ENCODE measurements around the gene CRYM.

DNA sequence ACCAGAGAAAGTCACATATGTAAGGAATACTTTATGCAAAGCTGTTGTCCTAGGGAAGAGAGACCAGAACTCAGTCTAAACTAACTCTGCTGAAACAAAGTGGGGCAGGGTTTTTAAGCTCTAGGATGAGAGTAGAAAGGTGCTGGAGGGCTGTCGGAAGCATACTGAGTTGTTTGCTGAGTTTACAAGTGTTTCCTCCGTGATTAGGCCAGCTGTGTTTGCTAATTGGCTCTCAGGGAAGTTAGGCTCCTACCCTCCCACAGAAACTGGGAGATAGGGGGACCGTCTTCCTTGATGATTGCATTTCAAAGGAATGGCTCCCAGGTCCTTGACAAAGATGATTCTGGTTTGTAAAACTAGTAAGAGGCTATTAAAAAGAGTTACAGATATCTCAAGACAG, 24.4 kb upstream of the CRYM start:
- TF ChIP-seq, protein P1, sequence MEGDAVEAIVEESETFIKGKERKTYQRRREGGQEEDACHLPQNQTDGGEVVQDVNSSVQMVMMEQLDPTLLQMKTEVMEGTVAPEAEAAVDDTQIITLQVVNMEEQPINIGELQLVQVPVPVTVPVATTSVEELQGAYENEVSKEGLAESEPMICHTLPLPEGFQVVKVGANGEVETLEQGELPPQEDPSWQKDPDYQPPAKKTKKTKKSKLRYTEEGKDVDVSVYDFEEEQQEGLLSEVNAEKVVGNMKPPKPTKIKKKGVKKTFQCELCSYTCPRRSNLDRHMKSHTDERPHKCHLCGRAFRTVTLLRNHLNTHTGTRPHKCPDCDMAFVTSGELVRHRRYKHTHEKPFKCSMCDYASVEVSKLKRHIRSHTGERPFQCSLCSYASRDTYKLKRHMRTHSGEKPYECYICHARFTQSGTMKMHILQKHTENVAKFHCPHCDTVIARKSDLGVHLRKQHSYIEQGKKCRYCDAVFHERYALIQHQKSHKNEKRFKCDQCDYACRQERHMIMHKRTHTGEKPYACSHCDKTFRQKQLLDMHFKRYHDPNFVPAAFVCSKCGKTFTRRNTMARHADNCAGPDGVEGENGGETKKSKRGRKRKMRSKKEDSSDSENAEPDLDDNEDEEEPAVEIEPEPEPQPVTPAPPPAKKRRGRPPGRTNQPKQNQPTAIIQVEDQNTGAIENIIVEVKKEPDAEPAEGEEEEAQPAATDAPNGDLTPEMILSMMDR (conservative IDR thresholded peaks at IDR 0.05 in 1 of 2, IDR thresholded peaks at IDR 0.05 in 1 of 2; ENCODE audit: low read depth in 1 of 2, low read length in 2 of 2), result no peak
- no peak for TF ChIP-seq EZH2 (IDR thresholded peaks at IDR 0.05; ENCODE audit: low read length, missing control alignments)
